NB4 (cell line): ENCODE results near the gene ZNF256.

ENCODE experiments used
- DNase-seq: peaks from one replicate; pipeline ENCODE4 v3.0.0; 2010; ENCODE audit warnings: low read depth
- H3K4me3 ChIP-seq: one replicate; pipeline ENCODE4 v1.5.1; 2011; ENCODE audit warnings: mild to moderate bottlenecking, low read depth, low read length, moderate library complexity
- MYC ChIP-seq: IDR thresholded peaks from 2 replicates; pipeline ENCODE4 v1.6.1; 2011; ENCODE audit warnings: low read depth, low read length
- POLR2A ChIP-seq: IDR thresholded peaks from 2 replicates; pipeline ENCODE4 v1.6.1; 2011; ENCODE audit warnings: mild to moderate bottlenecking; ENCODE audit not compliant: insufficient read length; ENCODE audit errors: extremely low read depth
- TF ChIP-seq, protein P1 (sequence below): IDR thresholded peaks from one replicate; pipeline ENCODE4 v1.5.1; 2012; ENCODE audit warnings: low read depth, low read length
- TF ChIP-seq, protein P2 (sequence below): IDR thresholded peaks from 2 replicates; pipeline ENCODE4 v1.6.1; 2011; ENCODE audit warnings: low read depth, low read length

Gene ZNF256

DNA sequence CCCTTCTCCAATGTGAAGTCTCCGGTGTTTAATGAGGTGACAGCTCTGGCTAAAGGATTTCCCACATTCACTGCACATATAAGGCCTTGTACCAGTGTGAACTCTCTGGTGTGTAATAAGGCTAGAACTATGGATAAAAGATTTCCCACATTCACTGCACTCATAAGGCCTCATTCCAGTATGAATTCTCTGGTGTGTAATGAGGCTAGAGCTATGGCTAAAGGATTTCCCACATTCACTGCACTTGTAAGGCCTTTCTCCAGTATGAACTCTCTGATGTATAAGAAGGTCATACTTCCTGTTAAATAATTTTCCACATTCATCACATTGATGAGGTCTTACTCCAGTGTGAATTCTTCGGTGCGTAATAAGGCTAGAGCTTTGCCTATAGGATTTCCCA lies 5.9 kb downstream of the ZNF256 start:
- TF ChIP-seq POLR2A: no peak
- no peak for TF ChIP-seq MYC
- TF ChIP-seq, protein P1, sequence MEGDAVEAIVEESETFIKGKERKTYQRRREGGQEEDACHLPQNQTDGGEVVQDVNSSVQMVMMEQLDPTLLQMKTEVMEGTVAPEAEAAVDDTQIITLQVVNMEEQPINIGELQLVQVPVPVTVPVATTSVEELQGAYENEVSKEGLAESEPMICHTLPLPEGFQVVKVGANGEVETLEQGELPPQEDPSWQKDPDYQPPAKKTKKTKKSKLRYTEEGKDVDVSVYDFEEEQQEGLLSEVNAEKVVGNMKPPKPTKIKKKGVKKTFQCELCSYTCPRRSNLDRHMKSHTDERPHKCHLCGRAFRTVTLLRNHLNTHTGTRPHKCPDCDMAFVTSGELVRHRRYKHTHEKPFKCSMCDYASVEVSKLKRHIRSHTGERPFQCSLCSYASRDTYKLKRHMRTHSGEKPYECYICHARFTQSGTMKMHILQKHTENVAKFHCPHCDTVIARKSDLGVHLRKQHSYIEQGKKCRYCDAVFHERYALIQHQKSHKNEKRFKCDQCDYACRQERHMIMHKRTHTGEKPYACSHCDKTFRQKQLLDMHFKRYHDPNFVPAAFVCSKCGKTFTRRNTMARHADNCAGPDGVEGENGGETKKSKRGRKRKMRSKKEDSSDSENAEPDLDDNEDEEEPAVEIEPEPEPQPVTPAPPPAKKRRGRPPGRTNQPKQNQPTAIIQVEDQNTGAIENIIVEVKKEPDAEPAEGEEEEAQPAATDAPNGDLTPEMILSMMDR: no peak
- TF ChIP-seq, protein P2, sequence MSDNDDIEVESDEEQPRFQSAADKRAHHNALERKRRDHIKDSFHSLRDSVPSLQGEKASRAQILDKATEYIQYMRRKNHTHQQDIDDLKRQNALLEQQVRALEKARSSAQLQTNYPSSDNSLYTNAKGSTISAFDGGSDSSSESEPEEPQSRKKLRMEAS: no peak
- no peak overlapping the region for H3K4me3 ChIP-seq
- DNase-seq: no peak

GRCh38 chr19:57935731-57936130 lies 11.8 kb downstream of the ZNF256 start:
- TF ChIP-seq, protein P1: no peak
- no peak for TF ChIP-seq POLR2A
- no peak for TF ChIP-seq MYC
- TF ChIP-seq, protein P2: no peak
- no peak overlapping the region for H3K4me3 ChIP-seq
- DNase-seq: no peak

GRCh38 chr19:57934820-57935665 lies 12.5 kb downstream of the ZNF256 start, which contains the start of gene ZNF418:
Gene ZNF418 (minus strand): TSS chr19:57935402. CDS start chr19:57933822, 1,580 bp downstream.
- H3K4me3 ChIP-seq: no peak within 1 kb of the TSS
- no peak for DNase-seq
- TF ChIP-seq MYC (no peak), POLR2A (no peak)
- TF ChIP-seq, protein P1: no peak
- TF ChIP-seq, protein P2: no peak

DNA sequence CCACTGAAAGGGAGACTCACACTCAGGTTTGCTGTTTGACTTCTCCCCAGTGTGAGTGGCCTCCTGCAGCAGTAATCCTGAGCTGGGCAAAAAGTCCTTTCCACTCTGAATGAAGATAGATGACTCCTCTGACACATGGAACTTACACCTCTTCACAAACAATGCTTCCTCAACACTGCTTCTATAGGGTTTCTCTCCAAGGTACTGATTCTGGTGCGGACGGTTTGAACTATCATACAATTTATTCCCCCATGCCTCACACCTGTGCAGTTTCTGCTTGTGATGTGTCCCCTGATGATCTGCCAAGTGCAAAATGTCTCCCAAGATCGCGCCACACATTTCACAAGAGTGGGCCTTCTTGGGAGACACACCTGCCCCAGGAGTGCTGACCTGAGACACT lies 19.9 kb downstream of the ZNF256 start:
- no peak overlapping the region for H3K4me3 ChIP-seq
- TF ChIP-seq, protein P2: no peak
- no peak for TF ChIP-seq MYC
- no peak for DNase-seq

DNA sequence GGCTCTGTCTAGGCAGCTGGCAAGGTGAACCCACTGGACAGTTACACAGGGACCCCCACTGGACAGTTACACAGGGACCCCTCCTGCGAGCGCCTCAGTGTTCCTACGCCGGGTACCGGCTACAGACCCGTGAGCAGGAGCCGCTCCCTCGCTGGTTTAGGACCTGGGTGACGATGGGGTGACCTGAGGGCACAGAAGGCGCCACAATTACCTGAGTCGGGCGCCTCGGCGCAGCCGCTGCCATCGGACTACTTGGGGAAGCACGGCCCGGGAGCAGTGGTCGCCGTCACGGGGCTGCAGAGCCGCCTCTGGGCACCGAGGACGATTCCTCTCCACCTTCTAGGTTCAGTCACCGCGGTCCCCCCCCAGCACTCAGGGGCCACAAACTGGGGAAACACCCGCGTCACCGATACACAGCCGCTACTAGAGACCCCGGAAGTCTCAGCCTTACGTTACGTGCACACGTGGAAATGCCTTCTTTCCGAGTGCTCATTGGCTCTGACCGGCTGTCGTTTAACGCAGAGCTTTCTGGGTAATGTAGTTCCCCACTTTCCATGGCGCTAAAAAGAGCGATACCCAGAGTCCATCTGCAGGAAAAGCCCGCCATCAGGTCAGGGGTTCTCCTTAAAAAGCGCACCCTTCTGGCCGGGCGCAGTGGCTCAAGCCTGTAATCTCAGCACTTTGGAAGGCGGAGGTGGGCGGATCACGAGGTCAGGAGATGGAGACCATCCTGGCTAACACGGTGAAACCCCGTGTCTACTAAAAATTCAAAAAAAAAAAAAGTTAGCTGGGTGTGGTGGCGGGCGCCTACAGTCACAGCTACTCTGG lies 31.1 kb downstream of the ZNF256 start, which contains the start of gene ZNF417:
Gene ZNF417, minus strand, starts transcription at position 425 of the 828 bp plus-strand sequence. Its CDS starts 181 bp downstream, at position 244.
- peak; percentile 90 for DNase-seq
- peak; percentile 32 for TF ChIP-seq POLR2A
- TF ChIP-seq, protein P1: peak; percentile 10
- TF ChIP-seq, protein P2: peak; percentile 35; the same call in 1 of the 2 replicates
- peak within 1 kb of the TSS; percentile 85 for H3K4me3 ChIP-seq

- no peak for DNase-seq
- TF ChIP-seq POLR2A (no peak), MYC (no peak)
- TF ChIP-seq, protein P2: no peak
- TF ChIP-seq, protein P1: no peak
- no peak overlapping the region for H3K4me3 ChIP-seq
These were observed 33.0 kb downstream of the ZNF256 start for GRCh38 chr19:57914531-57914930.
